Measurements from ENCODE around the gene CCDC148. TPM values are rescaled to one million over a fixed set of nuclear protein-coding genes. Genes with fewer than 3 reads are reported as not detected.

The CCDC148 gene
- total and polyA plus RNA-seq, 10 of the 15 experiments (the other 5 are each of a cell fraction or from before 2014, with no cell fraction given) = 0.07 to 0.30 (median 0.18) TPM; not detected in 7

GRCh38 chr2:158413581-158413980, 43.0 kb downstream of the CCDC148 start:
- ChIA-PET SMC1A (ENCODE audit: uncharacterized antibody, unreplicated experiment) (no interaction called here), CTCF (no interaction called here), POLR2A (no interaction called here), RAD21 (ENCODE audit: unreplicated experiment) (no interaction called here)
- Histone ChIP-seq H3K9ac (ENCODE audit: control insufficient read depth, insufficient read depth, low read length) (no peak overlapping the region), H3K4me2 (ENCODE audit: control insufficient read depth, insufficient read depth) (no peak overlapping the region), H3K27ac (ENCODE audit: control insufficient read depth, insufficient read depth) (no peak overlapping the region), H3K9me3 (replicated peaks; ENCODE audit: control insufficient read depth, insufficient read depth, low read length) (no peaks in the 10 kb centered on the region; the same call in 2 of the 3 replicates), H3K36me3 (ENCODE audit: control insufficient read depth in 2 of 2, insufficient read depth in 2 of 2, low read length in 1 of 2) (no peaks in the 10 kb centered on the region), H3K4me3 (no peak overlapping the region), H2AFZ (ENCODE audit: control insufficient read depth, low read depth, low read length) (no peak overlapping the region), H4K20me1 (ENCODE audit: control insufficient read depth, insufficient read depth) (no peaks in the 10 kb centered on the region), H3K79me2 (ENCODE audit: control insufficient read depth, insufficient read depth, low read length) (no peaks in the 10 kb centered on the region), H3K4me1 (ENCODE audit: control insufficient read depth, insufficient read depth, low read length) (no peaks in the 10 kb centered on the region), H3K27me3 (replicated peaks in 1 of 2; ENCODE audit: control insufficient read depth in 2 of 2, insufficient read depth in 2 of 2, low read length in 1 of 2) (no peaks in the 10 kb centered on the region)
- no peak for ATAC-seq
- intact Hi-C loops (cut with micrococcal nuclease; ENCODE audit: unreplicated experiment) (no loop called here), in situ Hi-C loops (cut with MboI) (no loop called here)
- FAIRE-seq = no peak
- TF ChIP-seq BCL11A (IDR thresholded peaks at IDR 0.05; ENCODE audit: low read depth, low read length) (no peak), NR2C2 (IDR thresholded peaks at IDR 0.05; ENCODE audit: borderline replicate concordance, control insufficient read depth, insufficient read length, low read depth) (no peak), SMAD5 (IDR thresholded peaks at IDR 0.05; ENCODE audit: low read depth) (no peak), ZNF217 (IDR thresholded peaks at IDR 0.05) (no peak), MYB (IDR thresholded peaks at IDR 0.05; ENCODE audit: borderline replicate concordance, low read depth, low read length) (no peak), RFX5 (IDR thresholded peaks at IDR 0.05; ENCODE audit: low read depth, low read length) (no peak), MYC (IDR thresholded peaks at IDR 0.05; ENCODE audit: insufficient read depth, insufficient read length, insufficient replicate concordance, low read length, severe bottlenecking) (no peak), ZNF24 (IDR thresholded peaks at IDR 0.05) (no peak), ZZZ3 (IDR thresholded peaks at IDR 0.05; ENCODE audit: control insufficient read depth, insufficient read length, low read depth) (no peak), GABPA (IDR thresholded peaks at IDR 0.05; ENCODE audit: low read depth) (no peak), ATF2 (IDR thresholded peaks at IDR 0.05; ENCODE audit: low read length) (no peak), ZNF592 (IDR thresholded peaks at IDR 0.05) (no peak), PAX5 (IDR thresholded peaks at IDR 0.05; ENCODE audit: borderline replicate concordance, low read depth, low read length) (no peak), BRCA1 (IDR thresholded peaks at IDR 0.05; ENCODE audit: low read depth, low read length) (no peak), NR2C1 (IDR thresholded peaks at IDR 0.05) (no peak), NBN (IDR thresholded peaks at IDR 0.05) (no peak), TBL1XR1 (IDR thresholded peaks at IDR 0.05; ENCODE audit: low read depth, low read length) (no peak), ZNF274 (IDR thresholded peaks at IDR 0.05; ENCODE audit: insufficient read depth, insufficient read length) (no peak), E4F1 (IDR thresholded peaks at IDR 0.05; ENCODE audit: borderline replicate concordance, partially characterized antibody) (no peak)
- 0% methylated on average over 2 of the region's 2 CpGs for WGBS (ENCODE audit: insufficient coverage, insufficient replicate concordance, low lambda C conversion rate, missing lambda C conversion rate)
- no TSS peak for BruUV-seq (replicated peaks)
- no peak for DNase-seq (ENCODE audit: low read depth, low spot score)
